GM21529 (cell line): Measurements from ENCODE around the gene SDR42E1.

ENCODE experiments used
- ATAC-seq: cut with Tn5 transposase; IDR thresholded peaks from one replicate; pipeline ENCODE4 v1.9.1; 2021; ENCODE audit not compliant: unreplicated experiment

The SDR42E1 gene, protein sequence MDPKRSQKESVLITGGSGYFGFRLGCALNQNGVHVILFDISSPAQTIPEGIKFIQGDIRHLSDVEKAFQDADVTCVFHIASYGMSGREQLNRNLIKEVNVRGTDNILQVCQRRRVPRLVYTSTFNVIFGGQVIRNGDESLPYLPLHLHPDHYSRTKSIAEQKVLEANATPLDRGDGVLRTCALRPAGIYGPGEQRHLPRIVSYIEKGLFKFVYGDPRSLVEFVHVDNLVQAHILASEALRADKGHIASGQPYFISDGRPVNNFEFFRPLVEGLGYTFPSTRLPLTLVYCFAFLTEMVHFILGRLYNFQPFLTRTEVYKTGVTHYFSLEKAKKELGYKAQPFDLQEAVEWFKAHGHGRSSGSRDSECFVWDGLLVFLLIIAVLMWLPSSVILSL

DNA sequence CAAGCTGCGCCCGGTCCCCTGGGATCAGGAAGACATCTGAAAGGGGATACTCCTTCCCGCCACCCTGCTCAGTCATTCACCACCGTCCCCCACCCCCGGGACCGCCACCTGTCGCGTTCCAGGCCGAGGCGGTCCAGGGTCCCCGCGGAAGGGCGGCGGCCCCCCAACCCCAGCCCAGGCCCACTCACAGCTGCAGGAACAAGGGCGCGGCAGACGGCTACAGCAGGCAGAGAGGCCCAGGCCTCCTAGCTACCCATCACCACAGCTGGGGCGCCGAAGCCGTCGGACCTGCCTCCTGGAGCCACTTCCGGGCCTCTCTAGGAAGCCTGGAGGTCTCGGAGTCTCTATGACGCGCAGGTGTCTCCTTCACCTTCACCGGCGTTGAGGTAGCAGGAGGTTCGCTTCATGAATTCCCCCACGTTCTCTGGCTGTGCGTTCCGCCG lies at the start of gene SDR42E1:
TSS of gene SDR42E1 (minus strand) at position 272 of the 443 bp plus-strand sequence. CDS start 10,612 bp downstream, outside the sequence.
- ATAC-seq, result peak; percentile 94

DNA sequence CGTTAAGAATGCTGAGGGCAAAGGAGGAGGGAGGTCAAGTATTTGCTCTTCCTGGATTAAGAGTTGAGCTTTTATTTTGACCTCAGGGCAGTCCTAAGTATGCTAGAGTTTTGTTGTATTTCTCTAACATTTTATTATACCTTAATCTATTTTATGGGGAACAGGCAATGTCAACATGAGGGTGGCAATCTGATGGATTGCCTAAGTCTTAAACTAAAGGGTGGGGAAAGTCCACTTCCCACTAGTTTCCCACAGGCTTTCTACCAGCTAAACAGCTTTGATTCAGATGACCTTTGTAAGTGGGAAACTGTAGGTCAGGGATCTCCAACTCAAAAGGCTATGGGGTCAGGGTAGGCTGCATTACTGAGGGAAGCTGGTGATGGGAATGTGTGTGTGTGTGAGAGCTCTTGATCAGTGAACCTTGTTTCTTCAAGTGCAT lies 48.7 kb upstream of the SDR42E1 start:
- ATAC-seq, result no peak

DNA sequence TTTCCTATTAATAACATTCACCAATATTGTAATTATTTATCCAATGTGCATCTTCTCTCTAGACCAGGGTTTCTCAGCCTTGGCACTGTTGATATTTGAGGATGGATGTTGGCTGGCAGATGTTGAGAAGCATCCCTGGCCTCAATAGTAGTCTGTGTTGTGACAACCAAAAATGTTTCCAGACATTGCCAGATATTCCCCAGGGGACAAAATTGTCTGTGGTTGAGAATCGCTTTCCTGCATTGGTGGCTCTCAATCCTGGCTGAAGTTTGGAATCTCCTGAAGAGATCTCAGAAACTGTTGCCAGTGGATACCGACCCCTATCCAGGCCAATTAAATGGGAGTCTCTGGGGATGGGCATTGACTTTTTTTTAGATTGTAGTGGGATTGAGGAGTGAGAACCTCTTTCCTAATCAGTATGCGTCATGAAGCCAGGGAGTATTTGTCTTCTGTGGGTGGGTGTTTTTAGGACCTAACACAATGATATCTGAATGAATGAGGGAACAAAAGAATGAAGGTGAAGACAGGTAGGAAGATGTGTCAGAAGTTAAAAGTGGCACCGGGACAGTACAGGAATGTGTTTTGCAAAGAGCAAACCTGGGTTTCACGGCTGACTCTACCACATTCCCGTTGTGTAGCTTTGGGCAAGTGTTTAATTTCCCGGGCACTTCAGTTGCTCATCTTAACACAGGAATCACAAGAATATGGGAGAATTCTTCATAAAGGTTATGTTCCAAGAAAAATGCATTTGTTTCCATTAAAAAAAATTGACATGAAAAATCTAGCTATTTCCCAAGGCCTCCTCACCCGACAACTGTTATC lies 48.1 kb upstream of the SDR42E1 start:
- no peak for ATAC-seq

DNA sequence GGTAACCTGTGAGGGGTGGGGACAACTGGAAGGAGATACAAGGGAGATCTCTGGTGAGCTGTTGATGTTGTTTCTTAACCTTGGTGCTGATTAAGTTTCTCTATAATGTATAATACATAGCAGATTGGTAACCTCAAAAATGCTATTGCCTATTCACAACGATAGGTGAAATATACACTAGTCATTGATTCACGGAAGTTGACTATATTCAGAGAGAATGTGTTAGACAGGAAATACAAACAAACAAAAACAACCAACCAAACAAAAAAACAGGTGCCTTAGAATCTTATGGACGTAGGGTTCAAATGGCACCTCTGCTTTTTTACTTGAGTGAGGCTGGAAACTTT lies 45.3 kb upstream of the SDR42E1 start:
- ATAC-seq, result no peak

DNA sequence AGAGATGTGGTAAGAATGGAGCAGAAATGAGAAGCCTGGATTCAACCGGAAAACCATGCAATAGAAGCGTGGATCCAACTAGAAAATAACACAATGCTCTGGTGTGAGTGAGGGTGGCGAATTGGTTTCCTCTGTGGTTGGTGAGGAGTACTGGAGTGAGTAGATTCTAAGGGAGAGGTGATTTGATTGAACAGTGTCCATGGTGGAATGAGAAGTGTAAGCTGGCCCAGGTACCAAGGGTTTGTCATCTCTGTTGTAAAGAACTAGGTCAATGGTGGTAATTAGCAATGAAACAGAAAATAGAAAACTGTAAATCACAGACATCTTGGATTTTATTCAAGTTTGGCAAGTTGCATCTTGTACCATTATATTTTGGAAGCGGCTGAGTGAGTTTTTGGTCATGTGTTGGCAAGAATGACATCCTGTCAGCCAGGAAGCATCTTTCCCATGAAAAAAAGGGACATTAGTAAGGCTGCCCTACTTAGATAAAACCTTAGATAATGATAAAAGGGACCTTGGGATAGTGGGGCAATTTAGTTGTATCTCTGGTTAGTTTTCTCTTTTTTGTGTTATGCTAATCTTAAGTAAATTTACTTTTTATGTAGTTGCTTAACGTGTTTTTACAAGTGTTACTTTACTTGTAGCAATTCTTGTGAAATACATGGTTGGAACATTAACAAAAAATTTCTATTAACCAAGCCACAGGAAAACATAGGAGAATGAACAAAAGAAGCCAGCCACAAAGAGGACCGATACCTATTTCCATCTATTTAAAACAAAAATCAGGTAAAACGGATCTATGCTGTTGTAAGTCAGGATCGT lies 44.7 kb upstream of the SDR42E1 start:
- no peak for ATAC-seq

DNA sequence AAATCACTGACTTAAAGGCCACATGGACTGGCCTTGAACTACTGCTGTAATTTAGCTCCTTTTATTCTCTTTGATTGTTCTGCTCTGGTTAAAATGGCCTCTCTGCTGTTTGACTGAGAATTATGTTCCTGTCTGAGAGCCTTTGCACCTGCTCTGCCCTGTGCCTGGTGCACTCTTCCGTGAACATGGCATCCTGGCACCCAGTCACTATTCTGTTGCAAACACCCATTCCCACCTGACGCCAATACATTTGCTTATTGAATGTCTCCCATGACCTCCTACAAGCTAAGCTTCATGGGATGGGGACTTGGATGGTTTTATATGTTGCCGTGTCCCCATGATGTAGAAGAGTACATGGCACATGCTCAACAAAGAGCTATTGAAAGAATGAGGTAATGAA lies 43.8 kb upstream of the SDR42E1 start:
- ATAC-seq, result no peak

DNA sequence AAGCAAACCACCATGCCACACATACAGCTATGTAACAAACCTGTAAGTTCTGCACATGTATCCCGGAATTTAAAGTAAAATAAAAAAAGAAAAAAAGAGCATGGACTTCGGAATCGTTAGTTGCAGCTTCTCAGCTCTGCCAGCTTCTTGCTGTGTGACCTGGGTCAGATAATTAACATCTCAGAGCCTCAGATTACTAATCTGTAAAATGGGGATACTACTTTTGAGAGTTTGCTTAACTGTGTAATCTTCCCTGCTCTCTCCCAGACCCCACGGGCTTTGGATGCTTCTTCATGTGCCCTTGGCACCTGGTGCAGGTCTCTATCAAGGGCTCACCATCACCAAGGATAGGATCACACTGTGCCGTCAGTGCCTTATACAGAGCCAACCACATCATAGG lies 40.4 kb upstream of the SDR42E1 start:
- ATAC-seq, result no peak

DNA sequence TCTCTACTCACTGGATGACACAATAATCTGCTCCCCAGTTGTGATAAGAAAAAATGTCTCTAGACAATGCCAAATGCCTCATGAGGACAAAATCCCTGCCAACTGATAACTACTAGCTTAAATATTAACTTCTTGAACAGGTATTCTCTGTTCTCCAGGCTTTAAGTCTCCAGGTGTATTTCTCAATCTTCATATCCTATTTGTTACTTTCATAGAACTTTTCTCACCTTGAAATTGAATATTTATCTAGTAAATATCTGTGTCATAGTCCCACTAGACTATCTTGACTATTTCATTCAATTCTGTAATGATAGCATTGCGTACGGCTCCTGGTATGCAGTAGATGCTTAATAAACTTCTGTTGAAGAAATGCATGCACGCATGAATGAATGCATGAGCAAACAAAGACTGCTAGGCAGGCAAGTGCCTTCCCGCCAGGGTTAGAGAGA lies 39.7 kb upstream of the SDR42E1 start:
- ATAC-seq, result no peak

DNA sequence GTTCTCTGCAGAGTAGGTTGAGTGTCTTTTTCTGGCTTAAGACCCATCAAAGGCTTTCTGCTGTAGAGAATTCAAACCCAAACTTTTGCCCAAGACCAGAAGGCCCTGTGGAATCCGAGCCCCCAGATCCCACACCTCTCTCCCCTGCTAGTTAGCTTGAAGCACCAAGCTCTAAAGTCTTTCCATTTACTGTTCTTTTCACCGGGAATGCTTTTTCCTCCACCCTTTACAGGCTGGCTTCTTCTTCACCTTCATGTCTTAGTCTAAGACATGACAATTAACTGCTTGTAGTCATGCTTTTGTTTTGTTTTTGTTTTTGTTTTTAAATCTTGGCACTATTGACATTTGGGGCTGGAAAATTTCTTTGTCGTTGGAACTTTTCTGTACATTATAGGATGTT lies 39.2 kb upstream of the SDR42E1 start:
- ATAC-seq, result no peak

DNA sequence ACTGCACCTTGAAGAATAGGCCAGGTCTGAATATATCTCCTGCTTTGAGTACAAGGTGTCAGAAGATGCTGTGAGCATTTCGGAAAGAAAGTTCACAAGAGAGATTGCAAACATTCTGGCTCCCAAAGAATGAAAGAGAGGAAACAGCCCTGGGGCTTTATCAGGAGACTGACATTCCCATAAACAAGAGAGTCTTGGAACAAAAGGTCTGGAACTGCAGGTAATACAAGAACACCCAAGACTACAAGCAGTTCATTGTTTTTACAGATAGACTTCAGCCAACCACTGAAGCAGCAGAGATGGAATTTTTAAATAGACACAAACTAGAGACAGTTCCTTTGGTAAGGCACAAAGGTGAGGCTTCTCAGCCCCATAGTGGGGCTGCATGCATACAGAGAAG lies 38.2 kb upstream of the SDR42E1 start:
- ATAC-seq, result no peak

DNA sequence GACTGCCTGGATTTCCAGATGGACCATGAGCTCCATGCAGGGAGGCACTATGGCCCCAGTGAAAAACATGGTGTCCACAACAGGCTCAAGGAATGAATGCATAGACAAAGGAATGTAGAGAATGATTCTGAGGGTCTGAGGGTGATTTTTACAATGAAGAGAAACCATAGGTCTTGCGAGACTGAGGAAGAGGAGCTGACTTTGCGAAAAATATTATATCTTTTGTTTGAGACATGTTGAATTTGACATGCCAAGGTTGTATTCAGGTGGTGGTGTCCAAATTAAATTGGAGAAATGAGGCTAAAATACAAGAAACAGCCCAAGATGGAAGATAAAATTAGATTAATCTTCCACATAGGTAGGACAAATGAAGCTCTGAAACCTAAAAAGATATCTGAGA lies 36.5 kb upstream of the SDR42E1 start:
- ATAC-seq, result no peak

DNA sequence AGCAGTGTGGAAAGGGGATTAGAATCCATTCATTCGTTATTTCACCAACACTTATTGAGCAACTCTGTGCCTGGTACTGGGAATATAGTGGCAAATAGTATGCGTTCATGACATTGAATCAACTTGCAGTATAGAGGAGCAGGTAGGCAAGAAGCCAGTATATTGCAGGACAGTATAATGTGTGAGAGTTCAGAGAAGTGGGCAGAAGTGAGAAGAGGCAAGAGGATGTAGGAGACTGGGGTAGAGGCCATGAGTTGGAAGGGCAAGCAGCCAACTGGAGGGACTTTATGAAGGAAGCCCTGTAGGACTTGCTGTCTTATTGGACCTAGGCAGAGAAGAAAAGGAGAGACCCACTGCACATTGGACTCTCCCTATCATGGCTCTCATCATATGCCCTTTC lies 36.1 kb upstream of the SDR42E1 start:
- no peak for ATAC-seq

DNA sequence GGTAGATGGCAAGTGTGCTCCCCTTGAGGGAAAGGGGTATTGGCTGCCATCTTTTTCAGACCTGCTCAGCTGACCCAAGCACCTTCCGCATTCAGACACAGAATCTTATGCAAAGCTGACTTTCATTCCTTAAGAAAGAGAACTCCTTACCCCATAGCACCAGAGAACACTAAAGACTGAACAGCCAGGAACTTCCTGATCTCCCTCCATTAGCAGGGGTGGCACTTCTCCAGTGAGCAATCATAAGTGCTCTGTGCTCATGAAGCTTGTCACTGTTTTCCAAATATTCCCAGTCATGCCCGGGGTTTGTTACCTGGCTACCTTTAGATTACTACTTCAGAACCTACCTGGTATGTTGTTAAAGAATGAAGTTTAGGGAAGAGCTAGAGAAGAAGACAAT lies 35.7 kb upstream of the SDR42E1 start:
- ATAC-seq, result no peak

DNA sequence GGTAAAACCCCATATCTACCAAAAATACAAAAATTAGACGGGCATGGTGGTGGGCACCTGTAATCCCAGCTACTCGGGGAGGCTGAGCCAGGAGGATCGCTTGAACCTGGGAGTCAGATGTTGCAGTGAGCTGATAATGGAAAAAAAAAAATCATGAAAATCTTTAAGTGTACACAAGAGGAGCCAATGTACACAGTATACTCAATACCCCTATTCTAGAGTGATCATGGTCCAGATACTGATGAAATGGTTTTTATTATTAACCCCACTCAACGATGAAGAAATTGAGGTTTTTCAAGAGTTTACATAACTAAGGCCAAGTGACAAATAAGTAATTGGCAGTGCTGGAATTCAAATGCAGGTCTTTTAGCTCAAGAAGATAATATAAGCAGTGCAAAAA lies 35.3 kb upstream of the SDR42E1 start:
- no peak for ATAC-seq

DNA sequence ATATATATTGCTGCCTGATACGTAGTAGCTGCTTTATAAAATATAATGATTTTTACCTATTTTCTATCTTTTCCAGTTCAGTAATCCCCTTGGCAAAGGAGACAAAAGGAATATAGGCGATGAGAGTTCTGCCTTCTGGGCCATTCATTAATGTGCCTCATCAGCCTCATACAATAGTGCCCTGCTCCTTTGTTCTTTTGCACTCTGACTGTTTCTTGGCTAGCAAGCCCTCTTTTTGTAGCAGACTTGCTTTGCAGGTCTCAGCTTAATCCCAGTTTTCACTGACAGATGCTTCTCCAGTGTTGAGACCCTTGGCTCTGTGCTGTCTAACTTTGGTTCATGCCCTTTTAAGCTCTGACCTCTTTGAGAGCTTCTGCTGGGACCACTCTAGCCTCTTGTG lies 34.2 kb upstream of the SDR42E1 start:
- no peak for ATAC-seq

DNA sequence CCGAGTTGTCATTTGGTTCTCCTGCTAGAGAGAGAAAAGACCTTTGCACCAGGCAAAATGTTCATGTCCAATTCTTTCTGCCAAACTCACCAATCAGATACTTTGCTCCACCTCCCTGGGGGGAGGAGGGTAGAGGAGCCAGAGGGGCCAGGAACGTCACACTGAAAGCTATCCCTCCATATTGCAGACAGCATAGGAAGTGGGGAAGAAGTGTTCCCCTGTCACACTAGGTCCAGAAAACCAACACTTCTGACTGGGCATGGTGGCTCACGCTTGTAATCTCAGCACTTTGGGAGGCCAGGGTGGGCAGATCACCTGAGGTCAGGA lies 33.3 kb upstream of the SDR42E1 start:
- ATAC-seq, result no peak

DNA sequence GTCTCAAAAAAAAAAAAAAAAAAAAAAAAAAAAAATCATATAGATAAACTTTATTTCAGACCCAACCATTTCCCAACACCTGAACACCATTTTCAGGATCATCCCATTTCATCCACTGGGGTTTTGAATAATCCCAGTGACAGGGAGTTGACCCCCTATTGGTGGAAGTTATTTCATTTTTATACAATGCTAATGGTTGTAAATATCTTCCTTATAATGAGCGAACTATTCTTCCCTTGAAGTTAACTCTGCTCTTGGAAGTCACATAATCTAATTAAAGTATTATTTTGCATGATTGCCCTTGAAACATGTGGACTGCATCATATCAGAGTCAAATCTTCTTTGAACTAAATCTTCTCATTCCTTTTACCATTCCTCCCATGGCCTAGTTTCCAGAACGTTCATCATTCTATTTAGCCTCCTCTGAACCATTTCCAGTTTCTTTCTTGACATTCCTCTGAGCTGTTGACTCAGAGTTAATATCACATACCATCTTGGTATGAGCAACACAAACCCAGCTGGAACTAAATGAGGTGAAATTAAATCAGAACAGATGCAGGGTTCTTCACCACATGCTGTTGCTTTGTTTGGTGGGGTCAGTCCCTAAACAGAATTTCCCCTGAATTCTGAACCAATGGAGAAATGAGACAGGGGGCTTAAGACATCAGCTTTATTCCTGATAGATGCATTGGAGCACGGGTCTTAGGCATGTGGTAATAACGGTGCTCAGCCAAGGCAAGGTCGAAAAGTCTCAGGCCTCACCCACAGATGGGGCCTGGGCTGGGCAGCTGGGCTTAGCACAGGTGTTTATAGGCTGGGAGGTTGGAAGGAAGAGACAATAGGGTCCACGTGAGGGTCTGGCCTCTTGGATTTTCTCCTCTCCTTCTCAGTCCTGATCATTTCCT lies 32.7 kb upstream of the SDR42E1 start:
- no peak for ATAC-seq

DNA sequence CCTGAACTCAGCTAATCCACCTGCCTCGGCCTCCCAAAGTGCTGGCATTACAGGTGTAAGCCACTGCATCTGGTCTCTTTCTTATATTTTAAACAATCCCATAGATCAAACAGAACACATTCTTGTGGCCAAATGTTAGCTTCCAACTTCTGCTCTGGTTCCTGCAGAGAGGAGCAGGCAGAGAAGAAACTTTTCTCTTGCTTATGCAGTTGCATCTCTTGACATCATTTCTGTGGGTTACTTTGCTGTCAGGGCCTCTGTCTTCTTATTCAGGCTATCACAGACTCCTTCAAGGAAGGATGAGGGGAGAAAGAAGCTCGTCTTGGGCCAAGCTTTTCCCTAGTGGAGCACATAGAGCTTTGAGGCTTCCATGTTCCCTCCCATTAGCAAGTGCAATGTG lies 31.6 kb upstream of the SDR42E1 start:
- no peak for ATAC-seq

DNA sequence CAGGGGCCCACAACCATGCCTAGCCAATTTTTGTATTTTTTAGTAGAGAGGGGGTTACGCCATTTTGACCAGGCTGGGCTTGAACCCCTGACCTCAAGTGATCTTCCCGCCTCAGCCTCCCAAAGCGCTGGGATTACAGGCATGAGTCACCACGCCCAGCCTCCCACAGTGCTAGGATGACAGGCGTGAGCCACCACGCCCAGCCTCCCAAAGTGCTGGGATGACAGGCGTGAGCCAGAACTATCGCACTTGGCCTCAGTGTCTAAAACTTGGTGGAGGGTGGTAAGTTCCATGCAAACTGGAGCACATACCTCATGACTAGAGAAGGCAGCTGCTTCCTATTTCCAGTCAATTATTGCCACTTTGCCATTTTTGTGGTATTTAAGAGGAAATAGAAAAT lies 30.9 kb upstream of the SDR42E1 start:
- ATAC-seq, result no peak

DNA sequence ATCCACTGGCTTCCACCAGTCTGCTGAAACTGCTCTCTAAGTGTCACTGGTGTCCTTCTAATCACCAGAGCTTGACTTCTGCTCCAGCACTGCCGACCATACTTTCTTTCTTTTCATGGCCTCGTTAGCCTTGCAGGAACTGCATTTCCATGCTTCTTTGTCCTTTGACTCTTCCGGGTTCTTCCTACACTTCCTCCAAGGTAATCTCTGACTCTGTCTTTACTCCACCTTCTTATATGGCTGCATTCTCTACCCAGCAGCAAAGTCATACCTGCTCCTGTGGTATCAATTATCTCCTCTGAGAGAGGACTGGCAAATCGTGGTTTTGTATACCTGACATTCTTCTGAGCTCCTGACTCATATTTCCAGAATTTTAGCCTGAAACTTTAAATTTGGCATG lies 30.3 kb upstream of the SDR42E1 start:
- ATAC-seq, result no peak

DNA sequence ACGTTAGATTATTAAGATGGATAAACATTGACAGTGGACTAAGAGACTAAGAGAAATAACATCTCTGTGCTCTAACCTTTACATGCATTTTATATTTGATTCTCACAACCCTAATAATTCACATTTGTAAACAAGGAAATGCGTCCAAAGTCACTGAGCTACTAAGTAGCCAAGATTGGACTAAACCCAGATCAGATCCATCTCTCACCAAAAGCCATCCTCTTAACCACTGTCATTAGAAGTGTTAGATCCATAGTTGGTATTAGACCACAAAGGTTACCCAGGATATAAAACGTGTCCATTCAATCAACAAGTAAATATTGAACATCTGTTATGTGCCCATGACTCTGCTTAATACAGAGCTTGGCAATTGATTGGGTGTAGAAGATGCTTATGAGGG lies 29.0 kb upstream of the SDR42E1 start:
- ATAC-seq, result no peak
